ENCODE data around the gene PFAS. TPM values are rescaled to one million over a fixed set of nuclear protein-coding genes. Genes with fewer than 3 reads are reported as not detected.

PFAS gene
- total and polyA plus RNA-seq, 2 experiments from 2014 or later: 96.1 to 168 TPM

- peak; percentile 6 for ATAC-seq
- Histone ChIP-seq H3K27ac (ENCODE audit: low read depth) (peak overlapping the region; percentile 65), H3K36me3 (ENCODE audit: insufficient read depth) (peaks cover 16% of the 10 kb centered on the region)
Measured at GRCh38 chr17:8210761-8211458, 38.2 kb upstream of the PFAS start.

More at GRCh38 chr17:8210761-8211458, 38.2 kb upstream of the PFAS start:
- Histone ChIP-seq H2AFZ (no peak overlapping the region), H3K4me2 (peak overlapping the region; percentile 35), H3K9me2 (ENCODE audit: insufficient read depth) (no peaks in the 10 kb centered on the region), H3K4me3 (peak overlapping the region; percentile 72), H4K20me1 (replicated peaks; ENCODE audit: insufficient read depth) (peaks cover 17% of the 10 kb centered on the region; the same call in 1 of the 2 replicates), H3K4me1 (ENCODE audit: insufficient read depth) (peaks cover 12% of the 10 kb centered on the region), H3K79me2 (replicated peaks; ENCODE audit: insufficient read depth) (peaks cover 30% of the 10 kb centered on the region), H3K27me3 (ENCODE audit: insufficient read depth) (no peaks in the 10 kb centered on the region), H3F3A (replicated peaks; ENCODE audit: low read depth) (peaks cover 18% of the 10 kb centered on the region)
- DNase-seq (ENCODE audit: low spot score): no peak
- H3K4me1 Mint-ChIP-seq: peaks cover 12% of the 10 kb centered on the region
- peak overlapping the region; percentile 98 for H3K4me3 Mint-ChIP-seq
- TF ChIP-seq EZH2 (IDR thresholded peaks at IDR 0.05; ENCODE audit: low read depth, unreplicated experiment): no peak
- no peak for TF ChIP-seq ZNF114 (CRISPR knock-in tag; IDR thresholded peaks at IDR 0.05)
- TF ChIP-seq NANOG (IDR thresholded peaks at IDR 0.05; ENCODE audit: borderline replicate concordance): no peak
- TF ChIP-seq ZNF462 (CRISPR knock-in tag; IDR thresholded peaks at IDR 0.05): no peak
- no peak for TF ChIP-seq EZH2phosphoT487 (IDR thresholded peaks at IDR 0.05; ENCODE audit: unreplicated experiment)
- TF ChIP-seq CTCF (conservative IDR thresholded peaks at IDR 0.05; ENCODE audit: low read depth in 2 of 2): no peak
- TF ChIP-seq ETS1 (IDR thresholded peaks at IDR 0.05): no peak
- TF ChIP-seq REST (IDR thresholded peaks at IDR 0.05; ENCODE audit: unreplicated experiment): no peak
- TF ChIP-seq STAT1 (IDR thresholded peaks at IDR 0.05; ENCODE audit: unreplicated experiment): no peak
- no peak for TF ChIP-seq CREB1 (CRISPR knock-in tag; IDR thresholded peaks at IDR 0.05; ENCODE audit: low read depth)
- no peak for TF ChIP-seq POLR2AphosphoS5 (IDR thresholded peaks at IDR 0.05; ENCODE audit: low read depth)
- H3K27me3 Mint-ChIP-seq (ENCODE audit: insufficient read depth, low read depth, poor library complexity): peaks cover 18% of the 10 kb centered on the region
- no peaks in the 10 kb centered on the region; the same call in 1 of the 3 replicates for H3K9me3 Mint-ChIP-seq
- H3K27ac Mint-ChIP-seq: peak overlapping the region; percentile 99
- H3K36me3 Mint-ChIP-seq (ENCODE audit: low read depth): peaks cover 35% of the 10 kb centered on the region

Measured in GM23338 (cell line).